HEK293 (cell line): ENCODE results near the gene OST4.

Experiments
- KLF17 ChIP-seq: fragments of 450-650 bp; formaldehyde crosslinking; IDR thresholded peaks from 2 replicates; pipeline ENCODE4 v1.5.1; 2016; ENCODE audit warnings: missing biosample characterization, missing genetic modification characterization
- MZF1 ChIP-seq: fragments of 450-650 bp; formaldehyde crosslinking; IDR thresholded peaks from 2 replicates; pipeline ENCODE4 v1.5.1; 2017; ENCODE audit warnings: missing biosample characterization, missing genetic modification characterization, borderline replicate concordance
- ZBTB20 ChIP-seq: fragments of 450-650 bp; formaldehyde crosslinking; IDR thresholded peaks from 2 replicates; pipeline ENCODE4 v1.5.1; 2016; ENCODE audit warnings: missing biosample characterization, missing genetic modification characterization
- ZBTB21 ChIP-seq: fragments of 450-650 bp; formaldehyde crosslinking; IDR thresholded peaks from 2 replicates; pipeline ENCODE4 v1.5.1; 2017; ENCODE audit warnings: missing biosample characterization, missing genetic modification characterization
- ZBTB49 ChIP-seq: fragments of 450-650 bp; formaldehyde crosslinking; IDR thresholded peaks from 2 replicates; pipeline ENCODE4 v1.5.1; 2016; ENCODE audit warnings: missing biosample characterization, missing genetic modification characterization, low read depth
- ZIC2 ChIP-seq: fragments of 450-650 bp; formaldehyde crosslinking; IDR thresholded peaks from 2 replicates; pipeline ENCODE4 v1.5.1; 2016; ENCODE audit warnings: missing biosample characterization, missing genetic modification characterization
- ZNF140 ChIP-seq: fragments of 450-650 bp; formaldehyde crosslinking; IDR thresholded peaks from 2 replicates; pipeline ENCODE4 v1.5.1; 2016; ENCODE audit warnings: missing biosample characterization, missing genetic modification characterization
- ZNF157 ChIP-seq: fragments of 450-650 bp; formaldehyde crosslinking; IDR thresholded peaks from 2 replicates; pipeline ENCODE4 v1.5.1; 2016; ENCODE audit warnings: missing biosample characterization, missing genetic modification characterization
- ZNF16 ChIP-seq: fragments of 450-650 bp; formaldehyde crosslinking; IDR thresholded peaks from 2 replicates; pipeline ENCODE4 v1.5.1; 2016; ENCODE audit warnings: low read depth, missing biosample characterization, missing genetic modification characterization
- ZNF19 ChIP-seq: fragments of 450-650 bp; formaldehyde crosslinking; IDR thresholded peaks from 2 replicates; pipeline ENCODE4; 2016; ENCODE audit warnings: missing biosample characterization, missing genetic modification characterization, low read depth
- ZNF24 ChIP-seq: fragments of 450-650 bp; formaldehyde crosslinking; IDR thresholded peaks from 2 replicates; pipeline ENCODE4 v1.5.1; 2016; ENCODE audit warnings: missing biosample characterization, missing genetic modification characterization
- ZNF274 ChIP-seq, 2 experiments: fragments of 200-500 bp in 1 of 2; fragments of 450-650 bp in 1 of 2; sonication (Bioruptor generic) in 1 of 2; formaldehyde crosslinking in 1 of 2; IDR thresholded peaks; 2 replicates each; pipeline versions ENCODE4 v1.5.1 to v1.6.1; 2014 to 2016; ENCODE audit warnings: borderline replicate concordance in 1 of 2, inconsistent platforms in 1 of 2, low read length in 1 of 2, missing biosample characterization in 1 of 2, missing genetic modification characterization in 1 of 2
- ZNF280C ChIP-seq: fragments of 450-650 bp; formaldehyde crosslinking; IDR thresholded peaks from 2 replicates; pipeline ENCODE4 v1.5.1; 2016; ENCODE audit warnings: missing biosample characterization, missing genetic modification characterization
- ZNF280D ChIP-seq: fragments of 450-650 bp; formaldehyde crosslinking; IDR thresholded peaks from 2 replicates; pipeline ENCODE4 v1.5.1; 2016; ENCODE audit warnings: missing biosample characterization, missing genetic modification characterization
- ZNF354C ChIP-seq: fragments of 450-650 bp; formaldehyde crosslinking; IDR thresholded peaks from 2 replicates; pipeline ENCODE4 v1.5.1; 2016; ENCODE audit warnings: missing biosample characterization, missing genetic modification characterization, low read depth, borderline replicate concordance
- ZNF394 ChIP-seq: fragments of 450-650 bp; formaldehyde crosslinking; IDR thresholded peaks from 2 replicates; pipeline ENCODE4 v1.5.1; 2016; ENCODE audit warnings: missing biosample characterization, missing genetic modification characterization, mild to moderate bottlenecking, moderate library complexity, borderline replicate concordance
- ZNF48 ChIP-seq: fragments of 450-650 bp; formaldehyde crosslinking; IDR thresholded peaks from 2 replicates; pipeline ENCODE4 v1.5.1; 2016; ENCODE audit warnings: missing biosample characterization, missing genetic modification characterization
- ZNF488 ChIP-seq: fragments of 450-650 bp; formaldehyde crosslinking; IDR thresholded peaks from 2 replicates; pipeline ENCODE4 v1.5.1; 2016; ENCODE audit warnings: missing biosample characterization, missing genetic modification characterization
- ZNF624 ChIP-seq: fragments of 450-650 bp; formaldehyde crosslinking; IDR thresholded peaks from 2 replicates; pipeline ENCODE4 v1.5.1; 2017; ENCODE audit warnings: missing biosample characterization, missing genetic modification characterization
- ZNF664 ChIP-seq: fragments of 450-650 bp; formaldehyde crosslinking; IDR thresholded peaks from 2 replicates; pipeline ENCODE4 v1.5.1; 2016; ENCODE audit warnings: missing biosample characterization, missing genetic modification characterization
- ZNF792 ChIP-seq: fragments of 450-650 bp; formaldehyde crosslinking; IDR thresholded peaks from 2 replicates; pipeline ENCODE4 v1.5.1; 2016; ENCODE audit warnings: missing biosample characterization, missing genetic modification characterization
- ZNF843 ChIP-seq: fragments of 450-650 bp; formaldehyde crosslinking; IDR thresholded peaks from 2 replicates; pipeline ENCODE4 v1.5.1; 2016; ENCODE audit warnings: missing biosample characterization, missing genetic modification characterization
- ZSCAN18 ChIP-seq: fragments of 450-650 bp; formaldehyde crosslinking; IDR thresholded peaks from 2 replicates; pipeline ENCODE4 v1.5.1; 2016; ENCODE audit warnings: missing biosample characterization, missing genetic modification characterization
- ZSCAN4 ChIP-seq: fragments of 450-650 bp; formaldehyde crosslinking; IDR thresholded peaks from 2 replicates; pipeline ENCODE4 v1.5.1; 2017; ENCODE audit warnings: missing biosample characterization, missing genetic modification characterization

The OST4 gene

GRCh38 chr2:27050281-27050995, 21.0 kb downstream of the OST4 start (continued):
- TF ChIP-seq KLF17 (tag by site-specific recombination) (peak; percentile 93), ZNF16 (tag by site-specific recombination) (no peak), MZF1 (tag by site-specific recombination) (no peak), ZSCAN18 (tag by site-specific recombination) (peak; percentile 81; the same call in 1 of the 2 replicates), ZNF24 (peak; percentile 37; the same call in 1 of the 2 replicates), ZNF394 (peak; percentile 42; the same call in 1 of the 2 replicates), ZNF157 (tag by site-specific recombination) (no peak), ZNF664 (tag by site-specific recombination) (no peak), ZNF19 (tag by site-specific recombination) (no peak), ZSCAN4 (tag by site-specific recombination) (peak; percentile 46; the same call in 1 of the 2 replicates), ZIC2 (tag by site-specific recombination) (no peak; the same call in 1 of the 2 replicates), ZBTB21 (tag by site-specific recombination) (peak; percentile 9; the same call in 1 of the 2 replicates), ZNF48 (tag by site-specific recombination) (no peak), ZBTB49 (tag by site-specific recombination) (no peak), ZNF354C (0 out of 2 replicates have a peak, but pooled peaks have one; percentile 13), ZNF488 (tag by site-specific recombination) (no peak), ZNF843 (tag by site-specific recombination) (no peak), ZNF280D (tag by site-specific recombination) (no peak), ZNF274 (IDR thresholded peaks at IDR 0.05; ENCODE audit: low read length) (no peak), ZNF274 (tag by site-specific recombination; IDR thresholded peaks at IDR 0.05; ENCODE audit: borderline replicate concordance) (no peak), ZNF140 (tag by site-specific recombination) (no peak), ZNF792 (tag by site-specific recombination) (no peak), ZNF280C (tag by site-specific recombination) (no peak), ZBTB20 (tag by site-specific recombination) (peak; percentile 82), ZNF624 (tag by site-specific recombination) (no peak; the same call in 1 of the 2 replicates)
